HG02610 (cell line): ENCODE data around the gene WWOX.

Source experiments
- ATAC-seq: cut with Tn5 transposase; IDR thresholded peaks from one replicate; pipeline ENCODE4 v1.9.1; 2021; ENCODE audit warnings: mild to moderate bottlenecking, moderate library complexity; ENCODE audit not compliant: unreplicated experiment

WWOX gene

DNA sequence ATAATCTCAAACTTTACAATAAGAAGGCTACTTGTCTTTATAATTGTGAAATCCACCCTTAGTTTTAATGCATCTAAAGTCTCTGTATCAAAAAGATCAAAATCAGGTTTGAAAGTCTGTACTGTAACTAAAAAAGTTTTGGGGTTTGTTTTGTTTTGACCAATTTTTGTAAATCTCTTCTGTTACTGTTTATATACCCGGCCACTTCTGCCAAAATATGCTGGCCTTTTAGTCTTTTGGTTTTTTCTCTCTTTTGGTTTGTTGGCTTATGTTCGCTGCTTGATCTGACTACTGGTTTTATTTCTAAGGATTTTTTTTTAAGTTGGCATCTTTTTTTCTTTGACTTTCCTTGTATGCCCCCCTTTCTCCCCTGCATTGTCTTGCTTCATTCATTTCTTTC, 845.9 kb downstream of the WWOX start:
- ATAC-seq: no peak

DNA sequence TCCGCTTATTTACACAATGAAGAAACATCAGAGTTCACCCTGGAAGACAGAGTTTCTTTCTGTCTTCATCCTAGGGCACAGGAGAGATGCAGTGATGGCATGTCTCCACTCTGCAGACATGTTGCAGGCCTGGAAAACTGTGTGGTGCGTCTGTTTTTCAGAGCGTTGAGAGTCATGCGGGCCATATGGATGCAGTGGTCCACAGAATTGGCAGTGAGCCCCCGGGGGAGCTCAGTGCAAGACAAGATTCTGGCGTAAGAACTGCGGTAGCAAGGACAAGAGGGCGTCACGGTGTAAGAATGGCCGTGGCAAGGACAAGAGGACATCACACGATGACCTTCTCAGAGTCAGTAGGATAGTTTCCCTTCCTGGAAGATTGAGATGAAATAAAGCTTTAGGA, 847.1 kb downstream of the WWOX start:
- ATAC-seq: no peak

DNA sequence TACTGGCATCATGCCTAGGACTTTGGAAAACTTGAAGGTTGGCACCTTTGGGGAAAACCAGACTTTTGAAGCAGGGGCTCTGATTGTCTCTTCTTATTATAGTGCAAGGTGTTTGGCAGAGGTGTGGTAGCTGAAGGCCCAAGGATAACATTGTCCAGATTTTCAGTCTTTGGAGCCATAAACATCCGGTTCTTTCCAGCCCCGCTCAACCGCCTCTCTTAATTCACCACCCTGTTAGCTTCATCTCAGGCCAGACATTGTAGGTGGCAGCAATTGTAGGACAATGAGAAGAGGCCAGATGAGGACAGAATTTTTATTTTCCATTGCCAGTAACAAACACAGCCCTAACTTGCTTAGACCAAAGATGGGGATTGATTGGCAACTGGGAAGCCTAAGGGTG, 851.3 kb downstream of the WWOX start:
- no peak for ATAC-seq

DNA sequence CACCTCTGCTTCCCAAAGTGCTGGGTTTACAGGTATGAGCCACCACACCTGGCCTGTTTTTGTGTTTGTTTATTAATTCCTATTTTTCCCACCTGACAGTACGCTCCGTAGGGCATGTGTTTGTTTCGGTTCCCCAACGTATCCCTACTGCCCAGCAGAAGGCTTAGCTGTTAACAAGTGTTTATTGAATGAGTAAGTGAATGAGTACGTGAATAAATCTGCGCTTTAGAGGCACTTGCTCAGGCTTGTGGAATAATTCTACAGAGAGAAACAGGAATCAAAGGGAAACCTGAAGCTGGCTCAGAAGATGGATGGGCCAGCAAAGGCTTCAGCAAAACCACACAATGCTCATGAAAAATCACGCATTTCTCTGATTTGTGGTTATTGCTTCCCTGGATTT, 853.2 kb downstream of the WWOX start:
- no peak for ATAC-seq

DNA sequence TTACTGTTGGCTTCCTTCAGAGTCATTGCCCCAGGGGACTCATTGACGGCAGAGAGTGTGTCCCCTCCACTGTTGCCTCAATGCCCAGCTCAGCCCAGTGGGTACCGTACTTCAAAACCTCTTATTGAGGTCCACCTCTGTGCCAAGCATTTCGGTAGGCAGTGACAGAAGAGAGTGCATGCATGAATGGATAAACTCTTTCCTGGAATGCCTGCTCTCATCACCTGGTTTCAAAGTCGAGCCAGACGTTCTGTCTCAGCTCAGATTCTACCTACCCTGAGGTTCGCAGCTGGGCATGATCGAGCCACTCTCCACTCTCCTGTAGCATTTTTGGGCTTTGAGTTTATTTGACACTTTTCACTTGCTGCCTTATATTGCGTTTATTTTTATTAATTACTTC, 854.1 kb downstream of the WWOX start:
- ATAC-seq: no peak

DNA sequence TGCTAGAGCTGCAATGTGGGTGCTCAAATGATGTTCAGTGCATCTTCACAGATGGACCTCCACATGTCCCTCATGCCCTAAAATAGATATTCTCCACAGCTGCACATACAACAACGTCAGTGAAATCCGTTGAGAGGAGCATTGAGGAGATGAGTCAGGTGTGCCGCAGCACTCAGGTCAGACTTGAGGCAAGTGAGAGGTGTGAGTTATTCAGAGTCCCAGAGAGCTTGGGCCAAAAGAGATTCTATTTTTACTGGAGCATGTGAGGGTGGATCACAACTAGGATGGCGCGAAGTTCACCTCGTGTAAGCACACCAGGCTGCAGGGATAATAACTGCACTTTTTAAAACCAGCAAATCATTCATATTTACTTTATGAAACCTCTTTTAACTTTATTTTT, 855.8 kb downstream of the WWOX start:
- no peak for ATAC-seq

DNA sequence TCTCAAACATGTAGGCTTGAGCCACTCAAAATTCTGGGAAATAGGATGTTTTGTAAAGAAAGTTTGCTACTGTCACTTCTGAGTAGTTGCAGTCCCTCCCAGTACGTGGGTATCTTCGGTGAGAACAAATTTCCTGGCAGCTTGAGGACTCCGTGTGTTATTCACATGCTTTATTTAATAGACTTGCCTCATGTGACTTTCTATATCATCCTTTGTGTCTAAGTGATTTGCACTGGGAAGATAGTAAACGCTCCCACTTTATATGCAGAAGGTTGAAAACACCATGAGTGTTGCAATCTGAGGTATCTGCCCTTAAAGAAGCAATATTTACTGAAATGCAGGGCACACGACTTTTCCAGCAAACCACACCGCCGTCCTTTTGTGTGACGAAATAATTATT, 857.4 kb downstream of the WWOX start:
- ATAC-seq: no peak

DNA sequence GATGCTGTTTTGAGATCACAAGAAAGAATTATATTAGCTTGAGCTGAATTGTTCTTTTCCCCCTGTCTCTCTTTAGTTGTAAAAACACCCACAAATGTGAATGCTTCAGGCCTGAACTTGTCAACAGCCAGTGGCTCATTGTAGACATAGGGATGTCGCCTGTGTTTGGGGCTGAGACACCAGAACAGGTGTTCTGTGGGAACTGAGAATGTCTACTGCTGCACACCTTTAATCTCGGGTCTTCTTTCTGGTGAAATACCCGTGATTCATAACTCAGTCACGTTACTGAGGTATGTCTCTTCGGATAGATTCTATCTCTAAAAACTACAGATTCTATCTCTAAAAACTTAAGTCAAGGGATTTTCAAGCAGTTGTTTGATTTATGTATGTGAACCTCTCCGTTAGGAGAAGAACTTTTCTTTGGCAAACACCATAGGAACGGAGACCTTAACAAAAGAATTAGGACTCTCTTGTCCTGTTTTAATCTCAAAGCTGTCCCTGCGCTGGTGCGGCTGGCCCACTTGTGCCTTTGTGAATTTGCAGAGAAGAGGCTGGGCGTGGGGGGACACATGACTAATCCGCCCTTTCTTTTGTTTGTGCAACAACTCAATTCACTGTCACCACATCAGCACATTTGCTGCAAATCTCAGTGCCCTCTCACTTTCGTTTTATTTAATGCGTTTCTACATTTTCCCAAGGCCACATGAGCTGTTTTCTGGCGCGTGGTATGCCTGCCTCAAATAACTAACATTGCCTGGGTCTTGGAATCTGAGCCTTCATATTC, 858.1 kb downstream of the WWOX start:
- no peak for ATAC-seq

DNA sequence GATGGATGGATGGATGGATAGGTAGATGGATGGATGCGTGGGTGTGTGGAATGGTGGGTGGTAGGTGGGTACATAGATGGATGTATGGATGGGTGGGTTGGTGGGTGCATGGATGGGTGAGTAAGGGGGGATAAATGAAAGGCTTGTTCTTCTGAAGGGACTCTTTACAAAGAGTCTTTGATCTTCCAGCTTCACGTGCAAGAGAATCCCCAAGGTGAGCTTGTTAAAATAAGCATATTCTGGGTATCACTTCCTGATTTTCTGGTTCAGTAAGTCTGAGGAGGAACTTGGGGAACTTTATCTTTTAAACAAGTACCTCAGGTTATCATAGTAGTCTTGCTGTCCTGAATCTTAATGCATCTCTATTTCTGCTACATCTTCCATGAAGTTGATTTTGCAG, 862.0 kb downstream of the WWOX start:
- peak; percentile 36 for ATAC-seq

DNA sequence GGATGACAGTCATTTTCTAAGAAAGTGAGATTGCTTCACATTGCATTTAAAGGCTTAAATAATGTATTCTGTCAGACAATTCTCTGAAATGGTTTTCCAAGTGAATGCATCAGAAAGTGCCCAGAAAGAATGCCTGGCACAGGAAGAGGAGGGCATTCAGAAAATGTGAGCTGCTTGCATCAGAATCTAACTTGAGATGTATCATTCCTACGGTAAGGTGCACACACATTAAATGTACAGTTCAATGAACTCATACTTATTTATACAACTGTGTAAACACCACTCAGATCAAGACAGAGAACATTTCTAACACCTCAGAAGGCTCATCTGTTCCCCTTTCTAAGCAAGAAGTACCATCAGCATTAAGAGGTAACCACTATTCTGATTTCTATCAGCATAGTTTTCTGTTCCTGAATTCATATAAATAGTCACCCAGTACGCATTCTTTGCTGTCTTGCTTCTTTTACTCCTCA, 863.0 kb downstream of the WWOX start:
- peak; percentile 97 for ATAC-seq

DNA sequence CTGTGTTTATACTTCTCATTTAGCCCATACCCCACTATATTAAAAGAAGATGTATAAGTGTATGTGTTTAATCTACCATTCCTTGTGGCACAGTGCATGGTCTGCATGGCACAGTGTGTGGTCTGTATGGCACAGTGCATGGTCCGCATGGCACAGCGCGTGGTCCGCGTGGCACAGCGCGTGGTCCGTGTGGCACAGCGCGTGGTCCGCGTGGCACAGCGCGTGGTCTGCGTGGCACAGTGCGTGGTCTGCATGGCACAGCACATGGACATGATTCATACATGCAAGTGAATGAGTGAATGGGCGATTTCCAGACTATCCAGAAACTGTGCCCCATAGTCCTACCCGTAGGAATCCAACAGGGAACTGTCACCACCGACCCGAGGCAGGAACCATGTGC, 868.5 kb downstream of the WWOX start:
- ATAC-seq: no peak

DNA sequence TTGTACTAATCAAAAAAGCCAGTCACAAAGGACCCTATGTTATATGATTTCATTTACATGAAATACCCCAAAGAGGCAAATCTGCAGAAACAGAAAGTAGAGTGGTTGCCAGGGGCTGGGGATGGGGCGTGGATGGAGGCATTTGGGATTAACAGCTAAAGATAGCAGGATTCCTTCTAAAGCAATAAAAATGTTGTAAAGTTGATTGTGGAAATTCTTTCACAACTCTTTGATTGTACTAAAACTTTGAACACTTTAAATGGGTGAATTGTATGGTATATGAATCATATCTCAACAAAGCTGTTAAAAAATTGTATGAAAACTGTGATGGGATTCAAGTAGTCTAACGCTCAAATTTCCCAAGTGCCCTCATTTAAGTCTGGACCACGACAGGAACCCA, 870.3 kb downstream of the WWOX start:
- no peak for ATAC-seq

DNA sequence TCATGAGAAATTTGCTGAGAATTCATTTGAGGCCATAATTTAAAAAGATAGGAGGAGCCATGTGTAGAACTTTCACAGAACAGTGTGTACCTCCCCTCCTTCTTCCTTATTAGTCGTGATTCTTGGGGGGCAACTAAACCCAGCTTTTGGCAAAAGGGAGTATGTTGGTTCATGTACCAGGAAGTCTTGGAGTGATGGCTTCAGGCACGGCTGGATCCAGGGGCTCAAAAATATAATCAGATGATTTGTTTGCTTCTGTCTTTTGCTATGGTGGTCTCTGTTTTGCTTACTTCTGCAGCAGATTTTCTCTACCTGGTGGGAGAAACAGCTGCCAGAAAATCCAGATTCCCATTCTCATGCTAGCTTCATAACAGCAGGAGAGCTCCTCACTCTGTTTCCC, 871.2 kb downstream of the WWOX start:
- no peak for ATAC-seq

DNA sequence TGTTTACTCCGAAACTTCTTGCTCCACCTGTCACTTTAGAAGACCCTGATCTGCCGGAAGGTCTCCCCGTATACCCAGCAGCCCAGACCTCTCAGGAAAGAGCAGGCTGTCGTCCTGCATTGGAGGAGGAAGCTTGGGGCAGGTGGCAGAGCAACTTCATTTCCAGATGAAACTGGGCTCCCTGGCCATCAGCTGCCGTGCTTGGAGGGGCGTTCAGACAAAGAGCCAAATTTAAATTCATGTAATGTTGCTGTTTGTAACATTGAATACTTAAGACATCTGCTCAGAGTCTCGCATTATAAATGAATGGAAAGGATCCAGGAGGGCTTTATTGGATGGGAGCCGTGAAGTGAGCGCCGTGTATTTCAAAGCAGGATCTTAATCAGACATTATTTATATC, 872.6 kb downstream of the WWOX start:
- ATAC-seq: no peak

DNA sequence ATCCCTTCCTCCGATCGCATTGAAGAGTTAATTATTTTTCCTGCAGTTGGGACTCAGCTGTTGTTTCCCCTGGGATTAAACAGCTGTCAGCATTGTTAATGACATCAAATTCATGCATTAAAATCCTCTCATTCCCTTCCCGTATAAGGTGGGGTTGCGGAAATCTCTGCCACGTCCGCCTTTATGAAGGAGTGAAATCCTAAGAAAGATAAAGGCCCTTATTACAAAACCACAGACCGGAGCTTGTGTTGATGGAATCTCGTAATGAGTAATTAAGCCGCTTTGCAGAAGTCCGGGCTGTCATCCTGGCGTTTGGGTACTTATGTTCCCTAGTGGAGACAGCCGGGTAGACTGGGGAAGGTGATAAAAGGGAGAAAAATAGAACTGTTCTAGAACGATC, 873.5 kb downstream of the WWOX start:
- ATAC-seq: no peak

DNA sequence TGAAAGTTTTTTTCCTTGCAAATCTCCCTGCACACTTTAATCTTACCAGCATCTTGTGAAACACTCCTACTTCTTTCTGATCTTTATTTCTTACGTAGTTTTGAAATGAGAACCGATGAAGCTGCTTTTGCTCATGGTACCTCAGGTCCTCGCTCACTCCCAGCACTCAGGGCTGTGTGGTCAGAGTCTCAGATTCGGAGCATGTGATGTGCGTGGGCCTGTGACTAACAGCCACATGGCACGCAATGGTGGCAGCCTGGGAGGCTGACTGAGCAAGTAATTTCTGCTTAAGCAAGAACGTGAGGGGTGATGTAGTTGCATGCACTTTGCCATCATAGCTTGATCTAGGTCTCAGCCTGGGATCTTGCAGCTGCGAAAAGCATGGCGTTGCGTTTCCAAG, 876.8 kb downstream of the WWOX start:
- ATAC-seq: no peak

DNA sequence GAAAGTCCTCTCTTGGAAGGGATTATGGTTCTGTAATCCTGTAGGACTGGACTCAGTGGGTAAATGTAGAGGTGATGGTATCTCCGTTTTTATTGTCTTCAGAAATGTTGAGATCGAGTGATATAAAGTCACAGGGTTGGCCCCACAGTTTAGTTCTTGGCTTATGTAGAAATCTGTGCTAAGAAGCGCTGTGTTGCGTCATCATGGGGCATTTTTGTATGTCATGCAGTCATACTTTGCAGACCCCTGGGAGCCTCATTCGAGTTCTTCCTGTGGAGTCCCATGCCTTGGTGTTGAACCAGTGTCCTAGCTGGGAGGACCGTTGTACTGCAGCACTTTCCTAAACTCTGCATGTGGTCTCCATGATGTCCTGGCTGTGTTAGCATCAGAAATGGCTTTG, 881.4 kb downstream of the WWOX start:
- ATAC-seq: no peak

DNA sequence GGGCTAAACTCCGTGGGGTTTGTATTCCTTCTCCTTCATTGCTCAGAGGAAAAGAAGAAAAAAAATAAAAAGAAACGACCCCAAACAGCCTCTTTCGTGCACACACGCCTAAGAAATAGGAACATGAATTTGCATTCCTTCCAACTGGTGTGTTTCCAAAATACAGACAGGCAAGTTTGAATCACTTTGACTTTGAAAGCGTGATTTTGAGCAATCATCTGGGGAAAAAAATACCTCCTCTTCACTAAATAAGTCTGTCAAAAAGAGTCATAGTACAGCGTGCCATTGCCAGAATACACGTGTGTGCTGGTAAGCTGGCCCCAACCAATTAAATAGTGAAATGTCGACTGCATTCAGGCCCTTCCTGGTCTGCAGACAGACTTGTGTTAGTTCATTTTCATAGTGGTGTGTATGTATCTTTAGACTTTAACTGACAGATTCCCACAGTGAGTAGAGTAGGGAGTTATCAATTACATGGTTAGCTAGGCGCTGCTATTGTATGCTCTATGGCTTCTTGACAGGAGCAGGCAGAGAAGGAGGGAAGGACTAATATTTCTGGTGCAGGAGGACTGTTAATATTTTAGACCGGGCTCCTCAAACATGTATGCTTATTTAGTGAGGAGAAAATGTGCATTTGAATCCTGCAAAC, 882.8 kb downstream of the WWOX start:
- ATAC-seq: no peak

DNA sequence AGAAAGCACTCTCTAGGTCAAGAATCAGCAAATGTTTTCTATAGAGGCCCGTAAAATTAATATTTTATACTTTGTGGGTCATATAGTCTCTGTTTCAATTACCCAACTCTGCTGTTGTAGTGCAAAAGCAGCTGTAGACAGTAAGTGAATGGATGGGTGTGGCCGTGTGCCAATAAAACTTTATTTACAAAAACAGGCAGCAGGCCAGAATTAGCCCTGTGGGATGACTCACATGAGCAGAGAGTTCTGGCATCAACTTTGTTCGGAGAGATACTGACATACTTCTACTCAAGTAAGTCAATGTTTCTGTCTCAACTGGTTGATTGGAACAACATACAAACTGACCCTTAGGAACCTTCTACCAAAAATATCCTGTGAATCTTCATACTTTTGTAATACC, 884.9 kb downstream of the WWOX start:
- no peak for ATAC-seq

DNA sequence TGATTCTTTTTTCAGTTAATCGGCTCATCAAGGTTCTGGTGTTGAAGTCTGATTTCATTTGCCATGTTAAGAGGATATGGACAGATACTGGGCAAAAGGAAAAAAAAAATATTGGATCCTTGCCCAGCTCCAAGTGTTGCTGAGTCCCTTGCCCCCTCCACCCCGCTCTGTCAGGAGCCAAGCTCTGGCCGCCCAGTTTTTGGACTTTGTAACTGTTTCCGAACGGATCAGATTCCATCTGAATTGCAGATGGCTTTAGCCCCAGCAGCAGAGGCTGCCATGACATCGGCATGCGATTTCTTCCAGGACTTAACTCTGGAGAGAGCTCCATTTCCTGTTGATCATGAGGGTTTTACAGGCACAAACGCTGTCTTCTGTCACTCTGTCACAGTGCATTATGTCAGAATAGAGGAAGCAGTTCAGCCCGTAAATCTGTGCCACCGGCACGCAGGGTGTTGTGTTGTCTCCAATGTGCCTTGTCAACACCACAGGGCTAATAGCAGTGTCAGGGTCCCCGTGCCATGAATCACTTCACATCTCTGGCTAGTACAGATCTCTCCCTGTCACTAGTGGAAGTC, 885.5 kb downstream of the WWOX start:
- no peak for ATAC-seq

DNA sequence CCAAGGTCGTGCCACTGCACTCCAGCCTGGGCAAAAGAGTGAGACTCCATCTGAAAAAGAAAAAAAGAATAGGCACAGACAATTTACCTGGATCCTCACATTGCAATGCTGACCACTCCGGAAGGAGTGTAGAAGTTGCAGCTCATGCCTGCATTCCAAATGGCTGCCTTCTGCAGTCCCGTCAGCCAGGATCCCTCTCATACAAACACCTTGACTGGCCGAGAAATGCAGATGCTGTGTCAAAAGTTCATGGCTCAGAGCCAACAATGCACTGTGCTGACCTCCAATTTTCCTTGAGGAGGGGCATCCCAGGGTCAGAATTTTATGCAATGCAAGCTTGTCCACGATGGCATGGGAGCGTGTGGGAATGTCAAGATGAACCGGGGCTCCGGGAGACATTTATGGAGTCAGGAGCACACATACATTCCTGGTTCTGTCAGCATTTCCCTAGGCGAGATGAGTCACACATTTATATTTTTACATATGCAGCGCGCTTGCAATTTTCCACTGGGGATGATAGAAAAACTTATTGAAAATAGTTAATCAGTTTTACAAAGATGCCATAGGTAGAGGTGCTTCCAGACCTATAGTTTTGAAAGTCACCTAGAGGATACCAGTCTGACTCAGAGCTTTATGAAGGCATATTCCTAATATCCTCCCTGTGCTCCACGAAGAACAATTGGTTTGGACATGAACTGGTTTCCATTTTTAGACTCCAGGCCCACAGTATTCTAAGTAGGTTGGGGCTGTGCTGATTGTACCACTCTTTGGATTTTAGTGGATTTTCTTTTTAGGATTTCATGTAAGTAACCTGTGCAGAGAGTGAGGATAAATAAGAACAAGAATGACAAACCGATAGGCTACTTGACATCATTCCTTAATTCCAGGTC, 886.5 kb downstream of the WWOX start:
- ATAC-seq: no peak
